Endothelial cell of umbilical vein (primary cell): ENCODE data around the gene RMRP.

ENCODE experiments used
- CTCF ChIP-seq, 2 donors: IDR thresholded peaks; 1 replicate in 1 of 2; 2 replicates in 1 of 2; pipeline ENCODE4 v1.5.1; 2011; ENCODE audit warnings: low read length in 2 of 2, mild to moderate bottlenecking in 2 of 2, moderate library complexity in 2 of 2, control low read depth in 1 of 2, inconsistent platforms in 1 of 2, low read depth in 1 of 2; ENCODE audit not compliant: insufficient read depth in 1 of 2; ENCODE audit errors: extremely low read depth in 1 of 2
- EZH2 ChIP-seq: IDR thresholded peaks from 2 replicates; pipeline ENCODE4 v1.6.1; 2012; ENCODE audit warnings: borderline replicate concordance, low read depth, mild to moderate bottlenecking, moderate library complexity, low read length, inconsistent platforms; ENCODE audit not compliant: severe bottlenecking
- FOS ChIP-seq: IDR thresholded peaks from 2 replicates; pipeline ENCODE4 v1.6.1; 2011; ENCODE audit warnings: mild to moderate bottlenecking, low read length, moderate library complexity, borderline replicate concordance; ENCODE audit not compliant: insufficient read depth
- MAX ChIP-seq: IDR thresholded peaks from 2 replicates; pipeline ENCODE4 v1.6.1; 2011; ENCODE audit not compliant: insufficient read depth, insufficient read length
- MYC ChIP-seq: IDR thresholded peaks from one replicate; pipeline ENCODE4 v1.6.1; 2011; ENCODE audit warnings: mild to moderate bottlenecking, low read depth, low read length
- POLR2A ChIP-seq: IDR thresholded peaks from 2 replicates; pipeline ENCODE4 v1.6.1; 2012; ENCODE audit warnings: low read depth, mild to moderate bottlenecking, control low read depth, low read length
- POLR2AphosphoS5 ChIP-seq: IDR thresholded peaks from 2 replicates; pipeline ENCODE4 v1.6.1; 2012; ENCODE audit warnings: low read depth, mild to moderate bottlenecking, control low read depth, low read length, moderate library complexity; ENCODE audit not compliant: insufficient read depth

- TF ChIP-seq EZH2 (no peak), CTCF (IDR thresholded peaks at IDR 0.05; ENCODE audit: extremely low read depth in 1 of 2, insufficient read depth in 1 of 2, low read depth in 1 of 2, low read length in 2 of 2) (no peak), POLR2AphosphoS5 (no peak), MAX (no peak), POLR2A (no peak), MYC (no peak), FOS (no peak)
Observed at GRCh38 chr9:35609820-35610163, 48.0 kb downstream of the RMRP start.
